NCI-H146 treated with DMSO at 0.1 percent for 48 hours (cell line): ENCODE data around the gene CAPN5.
A peak's percentile ranks its signal among the peaks of the same experiment; 100 is the strongest.
"Not testable (repeated sequence)": the region's sequence is repeated elsewhere in the genome, so short reads cannot be mapped to it uniquely, and the experiment has no call there.

Experiments used
- DNase-seq: peaks from one replicate; lab custom pipeline; 2025; ENCODE audit not compliant: unreplicated experiment; lab: John Stamatoyannopoulos, UW

The CAPN5 gene

GRCh38 chr11:77066229-77067042 lies at the start of gene CAPN5:
Gene CAPN5, plus strand, starts transcription at chr11:77066971. Its CDS starts 17,916 bp downstream, at chr11:77084887.
- peak; percentile 77 for DNase-seq

- DNase-seq: not testable (repeated sequence)
Measured at GRCh38 chr11:77018396-77018924, 48.3 kb upstream of the CAPN5 start.

GRCh38 chr11:77019976-77020595 lies 46.7 kb upstream of the CAPN5 start:
- DNase-seq: no peak

GRCh38 chr11:77020734-77021133 lies 46.0 kb upstream of the CAPN5 start:
- no peak for DNase-seq

- no peak for DNase-seq
Measured at GRCh38 chr11:77024745-77025144, 42.0 kb upstream of the CAPN5 start.

GRCh38 chr11:77026221-77026620 lies 40.5 kb upstream of the CAPN5 start:
- no peak for DNase-seq

GRCh38 chr11:77026743-77027142 lies 40.0 kb upstream of the CAPN5 start:
- peak; percentile 44 for DNase-seq

GRCh38 chr11:77027275-77027674 lies 39.5 kb upstream of the CAPN5 start:
- DNase-seq: no peak

GRCh38 chr11:77029829-77030228 lies 36.9 kb upstream of the CAPN5 start:
- DNase-seq: no peak

- DNase-seq: no peak
Measured at GRCh38 chr11:77030834-77031414, 35.8 kb upstream of the CAPN5 start.

GRCh38 chr11:77031599-77031998 lies 35.2 kb upstream of the CAPN5 start:
- DNase-seq: no peak

GRCh38 chr11:77035039-77035438 lies 31.7 kb upstream of the CAPN5 start:
- no peak for DNase-seq

- DNase-seq: no peak
Measured at GRCh38 chr11:77035580-77035979, 31.2 kb upstream of the CAPN5 start.

- no peak for DNase-seq
Measured at GRCh38 chr11:77036398-77036797, 30.4 kb upstream of the CAPN5 start.

GRCh38 chr11:77037057-77037456 lies 29.7 kb upstream of the CAPN5 start:
- DNase-seq: no peak

GRCh38 chr11:77038029-77038824 lies 28.5 kb upstream of the CAPN5 start:
- DNase-seq: no peak

GRCh38 chr11:77038825-77039326 lies 27.9 kb upstream of the CAPN5 start:
- DNase-seq: no peak

GRCh38 chr11:77039491-77040400 lies 27.0 kb upstream of the CAPN5 start:
- DNase-seq: no peak

GRCh38 chr11:77040401-77040777 lies 26.4 kb upstream of the CAPN5 start:
- no peak for DNase-seq

- no peak for DNase-seq
Measured at GRCh38 chr11:77040889-77041288, 25.9 kb upstream of the CAPN5 start.
